Lung (tissue), 12 donors: ENCODE results near the gene CD7. TPM values are rescaled to one million over a fixed set of nuclear protein-coding genes. Genes with fewer than 3 reads are reported as not detected.

Source experiments
- ATAC-seq: fragments of 200-7000 bp; cut with Tn5 transposase; one replicate; pipeline ENCODE4 v1.9.1; 2020; ENCODE audit warnings: moderate number of reproducible peaks; ENCODE audit not compliant: insufficient read depth, low FRiP score
- DNase-seq, 3 donors: peaks; one replicate each; pipeline ENCODE4 v3.0.0-alpha.2; 2013 to 2017
- H3K27ac ChIP-seq, 2 donors: one replicate each; pipeline ENCODE4 v1.5.1; 2013; ENCODE audit warnings: mild to moderate bottlenecking in 2 of 2, moderate library complexity in 2 of 2, control low read depth in 1 of 2, inconsistent platforms in 1 of 2, low read depth in 1 of 2, low read length in 1 of 2
- H3K27me3 ChIP-seq, 3 donors: one replicate each; pipeline ENCODE4 v1.5.1; 2013; ENCODE audit warnings: low read length in 2 of 3; ENCODE audit not compliant: control insufficient read depth in 3 of 3, insufficient read depth in 3 of 3
- H3K36me3 ChIP-seq, 4 donors: one replicate each; pipeline ENCODE4 v1.5.1; 2013; ENCODE audit warnings: low read length in 4 of 4, mild to moderate bottlenecking in 1 of 4, moderate library complexity in 1 of 4; ENCODE audit not compliant: control insufficient read depth in 4 of 4, insufficient read depth in 4 of 4
- H3K4me1 ChIP-seq, 5 donors: one replicate each; pipeline ENCODE4 v1.5.1; 2013; ENCODE audit warnings: low read length in 5 of 5, mild to moderate bottlenecking in 2 of 5, moderate library complexity in 1 of 5; ENCODE audit not compliant: control insufficient read depth in 5 of 5, insufficient read depth in 5 of 5
- H3K4me3 ChIP-seq: one replicate; pipeline ENCODE4 v1.5.1; 2013; ENCODE audit warnings: mild to moderate bottlenecking, control low read depth, moderate library complexity
- H3K9ac ChIP-seq, 2 donors: one replicate each; pipeline ENCODE4 v1.5.1; 2013; ENCODE audit warnings: low read length in 2 of 2, control low read depth in 1 of 2; ENCODE audit not compliant: insufficient read depth in 1 of 2
- H3K9me3 ChIP-seq, 4 donors: one replicate each; pipeline ENCODE4 v1.5.1; 2013; ENCODE audit warnings: low read length in 3 of 4, mild to moderate bottlenecking in 1 of 4, moderate library complexity in 1 of 4; ENCODE audit not compliant: control insufficient read depth in 4 of 4, insufficient read depth in 3 of 4
- CTCF ChIP-seq: IDR thresholded peaks from 2 replicates; pipeline ENCODE4 v1.5.1; 2012; ENCODE audit warnings: mild to moderate bottlenecking; ENCODE audit errors: control extremely low read depth, extremely low read depth
- WGBS, 2 donors: extraction: QIAGEN DNeasy Blood & Tissue Kit; methylation state at CpG; one replicate each; pipeline ENCODE4 v1.1.7; 2013; 5-methylcytosine and 5-hydroxymethylcytosine counted together
- polyA plus RNA-seq, 2 donors: library from polyadenylated mRNA; stranded (reverse); fragments of 200-250 nt; gene quantifications; one replicate each; pipeline ENCODE4 v1.2.1, GENCODE V29; 2013
- total RNA-seq, 2 donors: library from RNA; depleted of rRNA in 1 of 2; stranded (reverse); fragments of >200 nt in 1 of 2; gene quantifications; one replicate each; pipeline ENCODE4 v1.2.1, GENCODE V29; 2014 to 2021
- donor health status: control.
- donor health status: control.
- donor health status: Bipolar disorder and iron deficiency.
- donor health status: healthy.
- donor health status: DM: yes; HTN: yes; CAD: no.

The CD7 gene
- total and polyA plus RNA-seq, 4 donors = 2.3 to 10.7 (median 6.1) TPM

DNA sequence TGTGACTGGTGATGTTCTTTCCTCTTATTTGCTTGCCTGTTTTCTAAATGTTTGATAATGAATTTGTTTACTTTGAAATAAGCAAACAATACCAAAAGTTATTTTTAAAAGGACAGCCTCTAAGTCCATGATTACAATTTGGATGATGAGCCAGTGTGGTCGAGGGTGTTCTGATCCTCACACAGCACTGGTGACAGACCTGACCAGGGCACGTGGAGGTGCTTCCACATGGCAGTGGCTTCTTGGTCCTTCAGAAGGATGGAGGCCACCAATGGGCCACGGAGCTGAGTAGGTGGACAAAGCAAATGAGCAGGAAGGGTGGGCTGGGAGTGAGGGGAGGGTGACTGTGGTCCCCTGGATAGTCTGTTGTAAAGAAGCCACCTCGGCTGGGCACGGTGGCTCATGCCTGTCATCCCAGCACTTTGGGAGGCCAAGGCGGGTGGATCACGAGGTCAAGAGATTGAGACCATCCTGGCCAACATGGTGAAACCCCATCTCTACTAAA, 37.4 kb upstream of the CD7 start:
- no peak for ATAC-seq

GRCh38 chr17:82353484-82353883, 36.1 kb upstream of the CD7 start:
- Histone ChIP-seq H3K36me3 (no peaks in the 10 kb centered on the region), H3K27me3 (peaks cover 0 to 9% (median 0%) of the 10 kb centered on the region in 3 donors), H3K4me3 (no peak overlapping the region), H3K27ac (no peak overlapping the region), H3K9ac (no peak overlapping the region), H3K4me1 (peaks cover 0 to 17% (median 4%) of the 10 kb centered on the region in 5 donors), H3K9me3 (no peaks in the 10 kb centered on the region)
- TF ChIP-seq CTCF = no peak
- WGBS, 2 donors = 84 to 93% methylated on average over 8 of the region's 8 CpGs
- ATAC-seq = no peak
- no peak for DNase-seq

More for the DNA sequence above, 37.4 kb upstream of the CD7 start:
- Histone ChIP-seq H3K4me1 (peaks cover 0 to 17% (median 0%) of the 10 kb centered on the region in 5 donors), H3K4me3 (no peak overlapping the region), H3K9ac (no peak overlapping the region), H3K27me3 (peaks cover 0 to 7% (median 5%) of the 10 kb centered on the region in 3 donors), H3K36me3 (no peaks in the 10 kb centered on the region), H3K27ac (no peak overlapping the region), H3K9me3 (no peaks in the 10 kb centered on the region)
- WGBS, 2 donors = 87 to 88% methylated on average over 7 of the region's 7 CpGs
- no peak for TF ChIP-seq CTCF
- DNase-seq = no peak

DNA sequence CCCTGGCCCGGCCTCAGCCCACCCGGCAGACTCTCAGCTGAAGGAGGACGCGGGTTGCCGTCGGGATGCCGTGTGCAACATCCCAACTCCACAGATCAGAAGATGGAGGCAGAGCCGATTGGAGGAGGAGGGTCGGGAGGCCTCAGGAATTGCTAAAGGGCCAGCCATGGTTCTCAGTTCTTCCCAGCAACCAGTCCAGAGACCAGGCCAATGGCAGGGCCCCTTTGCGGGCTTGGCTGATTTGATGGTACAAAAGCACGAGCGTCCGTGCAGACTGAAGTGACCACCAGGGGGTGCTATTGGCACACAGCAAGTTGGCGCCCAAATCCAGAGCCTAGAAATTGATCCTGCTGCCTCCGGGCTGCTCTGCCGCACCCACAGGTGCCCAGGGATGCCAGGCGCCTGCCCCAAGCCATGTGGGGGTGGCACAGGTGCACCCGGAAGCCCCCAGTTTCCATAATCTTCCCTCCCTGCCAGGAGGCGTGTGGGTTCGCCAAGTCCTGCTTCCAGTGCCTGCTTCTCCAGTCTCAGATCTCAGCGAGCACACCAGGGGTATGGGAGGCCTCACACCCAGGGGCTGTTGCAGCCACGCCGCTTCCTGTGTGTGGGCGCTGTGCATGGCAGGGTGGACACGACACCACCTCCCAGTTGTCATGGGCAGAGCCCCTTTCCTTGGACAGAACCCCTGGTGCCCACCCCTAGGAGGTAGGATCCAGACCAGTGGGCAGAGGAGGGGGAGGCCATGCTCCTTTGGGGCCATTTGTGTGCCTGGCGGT, 34.5 kb upstream of the CD7 start:
- no peaks in the 10 kb centered on the region for H3K36me3 ChIP-seq
- H3K9me3 ChIP-seq = no peaks in the 10 kb centered on the region
- H3K27ac ChIP-seq = no peak overlapping the region
- WGBS, 2 donors = 36 to 40% methylated on average over 26 of the region's 26 CpGs
- TF ChIP-seq CTCF = peak; percentile 98
- ATAC-seq (peak; percentile 77), DNase-seq (peak; percentile 88 to 91 (median 89))
- H3K4me1 ChIP-seq = peaks cover 0 to 13% (median 4%) of the 10 kb centered on the region in 5 donors
- peaks cover 0 to 4% (median 0%) of the 10 kb centered on the region in 3 donors for H3K27me3 ChIP-seq
- no peak overlapping the region for H3K9ac ChIP-seq
- H3K4me3 ChIP-seq = no peak overlapping the region
